Hepatocyte (in vitro differentiated cells): Measurements from ENCODE around the gene MRRF.

Source experiments
- CTCF ChIP-seq: fragments of 200-600 bp; sonication (generic); IDR thresholded peaks from 2 replicates; pipeline ENCODE4 v1.5.1; 2016; ENCODE audit warnings: antibody characterized with exemption, mild to moderate bottlenecking; ENCODE audit not compliant: poor library complexity
- EZH2 ChIP-seq: fragments of 200-600 bp; sonication (generic); IDR thresholded peaks from 2 replicates; pipeline ENCODE4 v1.6.1; 2016; ENCODE audit warnings: antibody characterized with exemption, mild to moderate bottlenecking, borderline replicate concordance
- EZH2phosphoT487 ChIP-seq: fragments of 200-600 bp; sonication (generic); IDR thresholded peaks from one replicate; pipeline ENCODE4 v1.6.1; 2018; ENCODE audit warnings: antibody characterized with exemption, mild to moderate bottlenecking, low read depth, moderate library complexity; ENCODE audit not compliant: unreplicated experiment, severe bottlenecking

GRCh38 chr9:122309861-122310260, 45.2 kb downstream of the MRRF start:
- TF ChIP-seq CTCF (no peak), EZH2 (no peak), EZH2phosphoT487 (no peak)
